Activated CD4-positive, alpha-beta memory T cell treated with anti-CD3 and anti-CD28 coated beads for 36 hours (primary cell): ENCODE data around the gene BARHL2. TPM values are rescaled to one million over a fixed set of nuclear protein-coding genes. Genes with fewer than 3 reads are reported as not detected.

ENCODE experiments used
- CTCF ChIA-PET: fragments of 350-600 bp; sonication (Branson Sonifier 250); formaldehyde crosslinking; loops from one replicate; lab custom pipeline; 2021; ENCODE audit warnings: antibody characterized with exemption, inconsistent platforms; lab: Charles Lee
- POLR2A ChIA-PET: fragments of 350-600 bp; sonication (Branson Sonifier 250); formaldehyde crosslinking; loops from one replicate; lab custom pipeline; 2021; ENCODE audit warnings: antibody characterized with exemption; lab: Charles Lee
- DNase-seq: peaks from one replicate; pipeline ENCODE4 v3.0.0-alpha.2; 2020
- H3K27ac Mint-ChIP-seq: one replicate; pipeline ENCODE4 v1.8.0; 2021; ENCODE audit warnings: mixed read lengths
- H3K27me3 Mint-ChIP-seq: one replicate; pipeline ENCODE4 v1.8.0; 2021; ENCODE audit warnings: mixed read lengths
- H3K36me3 Mint-ChIP-seq: one replicate; pipeline ENCODE4 v1.8.0; 2021; ENCODE audit warnings: mixed read lengths
- H3K4me1 Mint-ChIP-seq: one replicate; pipeline ENCODE4 v1.8.0; 2021; ENCODE audit warnings: low read depth, mixed read lengths
- H3K4me3 Mint-ChIP-seq: one replicate; pipeline ENCODE4 v1.8.0; 2021; ENCODE audit warnings: mild to moderate bottlenecking, mixed read lengths
- H3K9me3 Mint-ChIP-seq: one replicate; pipeline ENCODE4 v1.8.0; 2021; ENCODE audit warnings: mixed read lengths
- intact Hi-C: fragments of 100-400 bp; cut with micrococcal nuclease; formaldehyde crosslinking; loops from one replicate; pipeline ENCODE4 v1.15.1; 2023
- total RNA-seq, 2 experiments: library from RNA; stranded (reverse); gene quantifications; one replicate each; pipeline ENCODE4 v1.2.3, GENCODE V29; 2021

BARHL2 gene
- total RNA-seq, 2 experiments from 2014 or later: not detected

DNA sequence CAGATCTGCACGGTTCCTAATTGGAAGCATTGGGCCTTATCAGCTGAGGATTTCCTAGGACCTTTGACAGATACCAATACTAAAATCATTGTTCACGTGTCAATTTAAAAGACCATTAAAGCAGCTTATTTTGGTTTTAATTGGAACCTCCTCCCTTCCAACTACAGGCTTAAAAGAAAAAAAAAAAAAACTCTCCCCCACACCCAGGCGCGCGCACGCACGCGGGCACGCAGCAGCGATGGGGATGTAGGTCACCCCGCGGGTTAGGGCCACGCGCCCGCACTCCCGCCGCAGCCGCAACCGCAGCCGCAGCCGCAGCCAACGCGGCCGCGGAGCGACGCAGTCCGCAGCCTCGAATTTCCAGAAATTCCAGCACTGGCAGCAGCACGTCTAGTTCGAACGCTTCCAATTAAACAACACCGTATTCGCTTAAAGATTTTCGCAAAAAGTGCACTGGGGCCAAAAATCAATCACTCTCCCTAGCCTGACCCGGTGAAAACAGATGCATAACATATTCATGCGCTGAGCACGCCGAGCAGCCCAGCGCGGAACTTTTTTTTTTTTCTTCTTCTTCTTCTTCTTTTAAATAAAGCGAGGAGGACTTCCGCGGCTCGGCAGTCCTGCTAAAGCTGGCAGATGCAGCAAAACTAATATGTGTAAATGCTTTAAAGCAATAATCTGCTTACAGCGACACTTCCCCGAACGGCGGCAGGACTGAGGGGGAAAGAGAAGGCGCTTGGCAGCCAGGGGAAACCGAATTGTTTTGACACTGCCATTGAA is 13.3 kb upstream of the BARHL2 start:
- peaks cover 9% of the 10 kb centered on the region for H3K36me3 Mint-ChIP-seq
- peaks cover 77% of the 10 kb centered on the region for H3K27me3 Mint-ChIP-seq
- intact Hi-C loops: no loop called here
- ChIA-PET CTCF (interaction anchor here (0.6 to 4.5 kb wide), 14 partner anchors 9 to 1513 kb away, joined by 3 to 15 read pairs (median 4); no protein-coding TSS in a partner anchor), POLR2A (no interaction called here)
- H3K9me3 Mint-ChIP-seq: no peaks in the 10 kb centered on the region
- no peak for DNase-seq
- H3K27ac Mint-ChIP-seq: no peak overlapping the region
- H3K4me1 Mint-ChIP-seq: peaks cover 34% of the 10 kb centered on the region
- peak overlapping the region; percentile 50 for H3K4me3 Mint-ChIP-seq

DNA sequence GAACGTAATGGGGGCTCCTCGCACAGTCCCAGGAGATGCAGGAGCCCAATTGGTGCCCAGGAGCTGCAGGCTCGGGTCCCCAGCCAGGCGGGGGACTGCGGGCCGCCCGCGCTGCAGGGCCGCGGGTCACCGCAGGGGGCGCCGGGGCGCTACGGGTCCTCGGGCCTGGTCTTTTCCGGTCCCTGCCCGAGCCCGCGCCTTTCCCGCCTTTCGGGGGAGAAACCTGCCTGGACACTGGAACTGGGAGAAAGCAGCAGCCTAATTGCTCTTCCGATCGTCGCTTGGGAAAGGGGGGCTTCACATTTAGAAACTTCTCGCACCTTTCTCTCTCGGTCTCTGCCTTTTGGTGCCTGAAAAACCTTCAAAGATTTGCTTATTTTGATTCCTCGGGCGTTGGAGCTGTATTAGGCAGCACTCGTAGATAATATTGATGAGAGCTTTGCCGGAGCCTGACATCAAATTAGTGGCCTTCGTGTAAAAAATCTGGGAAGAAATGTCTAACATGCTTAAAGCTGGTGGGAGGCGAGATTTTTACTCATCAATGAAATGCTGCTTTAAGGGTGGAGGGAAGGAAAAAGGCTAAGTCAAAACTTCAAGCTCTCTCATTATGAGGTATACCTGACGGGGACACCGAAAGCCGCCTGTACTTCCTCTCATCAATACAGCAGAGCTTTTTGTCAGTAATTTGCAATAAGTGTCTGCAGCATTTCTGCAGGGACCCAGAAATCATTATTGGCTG is 12.6 kb upstream of the BARHL2 start:
- H3K27me3 Mint-ChIP-seq: peaks cover 78% of the 10 kb centered on the region
- intact Hi-C loops: loop anchor here (2.0 to 5.0 kb wide), 3 partner anchors 15 to 293 kb away; partner anchors contain the start of gene ZNF644
- POLR2A ChIA-PET: no interaction called here
- CTCF ChIA-PET: interaction anchor here (0.7 to 4.5 kb wide), 11 partner anchors 8 to 1514 kb away, joined by 3 to 15 read pairs (median 4); no protein-coding TSS in a partner anchor
- H3K9me3 Mint-ChIP-seq: no peaks in the 10 kb centered on the region
- H3K4me1 Mint-ChIP-seq: peaks cover 40% of the 10 kb centered on the region
- H3K27ac Mint-ChIP-seq: no peak overlapping the region
- H3K4me3 Mint-ChIP-seq: peak overlapping the region; percentile 33
- H3K36me3 Mint-ChIP-seq: peaks cover 11% of the 10 kb centered on the region
- DNase-seq: peak; percentile 41

DNA sequence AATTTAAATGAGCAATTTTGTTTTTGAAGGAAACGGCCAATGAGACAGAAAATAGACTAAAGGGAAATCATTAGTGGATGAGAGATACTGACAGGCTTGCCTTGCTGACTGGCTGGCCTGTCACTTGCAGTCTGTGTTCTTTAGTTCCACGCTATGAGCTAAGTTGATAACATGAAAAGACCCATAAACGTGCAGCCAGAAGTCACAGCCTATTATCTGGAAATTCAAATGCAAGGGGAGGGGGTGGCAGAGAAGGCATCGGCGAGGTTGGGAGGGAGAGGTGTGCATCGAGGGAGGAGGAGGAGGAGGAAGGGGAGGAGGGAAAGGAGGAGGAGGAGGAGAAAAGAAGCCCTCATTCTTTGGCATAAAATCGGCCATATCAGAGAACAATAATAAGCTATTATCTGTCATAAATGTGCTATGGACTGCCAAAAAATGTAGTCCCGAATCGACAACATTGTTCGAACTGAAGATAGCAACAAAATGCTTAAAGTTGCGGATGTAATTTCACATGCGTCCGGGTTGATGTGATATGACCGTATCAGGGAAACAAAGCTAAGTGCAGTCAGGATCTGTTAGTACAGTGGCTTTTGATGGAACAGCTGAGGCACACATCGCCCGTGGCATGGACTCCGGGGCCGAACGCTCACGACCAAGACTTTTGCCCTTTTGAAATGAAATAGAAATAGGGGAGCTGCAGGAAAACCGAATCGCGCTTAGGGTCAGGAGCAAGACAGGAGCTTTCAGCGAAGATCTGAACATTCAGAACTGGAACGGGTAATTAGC is 11.6 kb upstream of the BARHL2 start:
- intact Hi-C loops: loop anchor here (2.0 to 5.0 kb wide), 3 partner anchors 14 to 294 kb away; partner anchors contain the start of gene ZNF644
- ChIA-PET CTCF (interaction anchor here (1.3 to 4.5 kb wide), 4 partner anchors 7 to 436 kb away, joined by 3 to 15 read pairs (median 8); no protein-coding TSS in a partner anchor), POLR2A (no interaction called here)
- no peak for DNase-seq
- Mint-ChIP-seq H3K4me1 (peaks cover 48% of the 10 kb centered on the region), H3K4me3 (peak overlapping the region; percentile 17), H3K9me3 (peaks cover 3% of the 10 kb centered on the region), H3K36me3 (peaks cover 14% of the 10 kb centered on the region), H3K27ac (no peak overlapping the region), H3K27me3 (peaks cover 84% of the 10 kb centered on the region)

DNA sequence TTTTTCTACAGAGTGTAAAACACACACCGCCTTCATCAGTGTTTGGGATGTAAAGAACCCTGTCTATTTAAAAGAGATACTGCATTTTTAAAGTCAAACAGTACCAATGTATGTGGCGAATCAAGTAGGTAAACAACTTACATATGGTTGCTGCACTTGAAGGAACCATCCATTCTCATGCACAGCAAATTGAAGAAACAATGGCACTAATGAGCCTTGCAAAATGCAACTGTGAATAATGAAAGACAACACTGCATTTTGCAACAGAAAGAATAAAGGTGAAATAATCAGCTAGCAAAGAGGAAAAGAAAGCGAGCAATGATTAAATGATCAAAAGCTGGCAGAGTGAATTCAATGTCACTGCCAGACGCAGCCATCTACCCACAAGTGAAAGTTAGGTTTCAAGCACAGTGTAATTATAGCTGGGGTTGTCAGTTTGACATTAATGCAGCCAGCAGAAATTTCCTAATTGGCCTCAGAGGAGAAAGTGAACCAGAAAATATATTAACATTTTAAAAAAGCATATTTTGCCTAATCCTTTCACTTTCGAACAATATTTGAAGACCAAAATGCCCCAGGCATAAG is 10.9 kb upstream of the BARHL2 start:
- peaks cover 3% of the 10 kb centered on the region for H3K9me3 Mint-ChIP-seq
- intact Hi-C loops: loop anchor here (2.0 to 5.0 kb wide), 3 partner anchors 13 to 294 kb away; partner anchors contain the start of gene ZNF644
- peaks cover 53% of the 10 kb centered on the region for H3K4me1 Mint-ChIP-seq
- ChIA-PET CTCF (interaction anchor here (4.5 kb wide), 1 partner anchor 437 kb away, joined by 15 read pairs; no protein-coding TSS in a partner anchor), POLR2A (no interaction called here)
- H3K4me3 Mint-ChIP-seq: peak overlapping the region; percentile 5
- DNase-seq: no peak
- H3K36me3 Mint-ChIP-seq: peaks cover 14% of the 10 kb centered on the region
- no peak overlapping the region for H3K27ac Mint-ChIP-seq
- peaks cover 83% of the 10 kb centered on the region for H3K27me3 Mint-ChIP-seq

DNA sequence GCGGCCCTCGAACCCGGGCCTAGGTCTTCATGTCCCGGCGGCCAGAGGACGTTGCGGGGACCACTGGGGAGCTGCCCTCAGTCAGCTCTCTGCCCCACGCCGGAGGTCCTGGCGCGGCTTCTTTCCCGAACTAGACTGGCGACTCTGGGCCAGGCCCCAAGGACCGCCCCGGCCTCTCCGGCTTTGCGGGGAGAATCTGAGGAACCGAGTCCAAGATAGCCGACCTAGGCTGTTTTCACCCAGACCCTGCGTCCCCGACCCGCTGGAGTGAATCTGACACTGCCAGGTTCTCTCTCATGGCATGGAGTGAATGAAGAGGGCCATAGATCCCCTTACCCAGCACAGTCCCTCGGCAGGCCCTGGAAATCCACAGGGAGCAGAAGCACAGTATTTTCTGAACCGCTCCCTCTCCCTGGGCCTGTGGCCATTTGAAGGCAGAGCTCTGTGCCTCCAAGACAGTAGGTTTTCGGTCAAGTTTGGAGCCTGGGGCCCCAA is 9.9 kb upstream of the BARHL2 start:
- POLR2A ChIA-PET: no interaction called here

DNA sequence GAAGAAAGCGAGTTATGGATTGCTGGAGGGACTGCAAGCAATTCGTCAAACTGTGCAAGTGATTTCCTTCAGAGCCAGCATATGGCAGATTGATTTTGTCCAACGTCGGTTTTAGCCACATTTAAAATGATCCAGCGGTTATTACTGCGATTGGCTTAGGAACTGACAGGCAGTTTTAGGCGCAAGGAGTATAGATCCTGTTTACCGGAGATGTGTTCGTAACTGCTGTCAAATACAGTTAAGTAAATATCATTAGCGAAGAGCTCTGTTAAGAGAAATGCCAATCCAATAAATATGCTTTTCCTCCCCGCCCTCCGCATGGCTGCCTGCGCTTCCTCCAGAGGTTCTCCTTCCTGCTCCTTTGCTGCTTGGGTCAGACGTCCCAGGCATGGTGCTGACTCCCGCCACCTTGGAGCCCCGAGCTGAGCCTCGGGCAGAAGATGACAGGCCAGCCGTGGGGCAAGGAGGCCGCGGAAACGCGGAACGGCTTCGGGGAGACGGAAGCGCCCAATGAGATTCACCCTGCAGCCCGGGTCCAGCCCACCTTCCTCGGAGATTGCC is 9.4 kb upstream of the BARHL2 start:
- Mint-ChIP-seq H3K4me3 (peak overlapping the region; percentile 34), H3K36me3 (peaks cover 14% of the 10 kb centered on the region), H3K27ac (peak overlapping the region; percentile 11), H3K9me3 (peaks cover 3% of the 10 kb centered on the region), H3K27me3 (peaks cover 88% of the 10 kb centered on the region), H3K4me1 (peaks cover 53% of the 10 kb centered on the region)
- intact Hi-C loops: loop anchor here (5.0 kb wide), 1 partner anchor 296 kb away; the partner anchor contains the start of gene ZNF644
- POLR2A ChIA-PET: interaction anchor here (1.3 kb wide), 1 partner anchor 10 kb away, joined by 3 read pairs; no protein-coding TSS in a partner anchor
- CTCF ChIA-PET: interaction anchor here (1.0 to 4.5 kb wide), 2 partner anchors 62 to 438 kb away, joined by 3 to 15 read pairs; no protein-coding TSS in a partner anchor
- no peak for DNase-seq

More for the DNA sequence above, 9.9 kb upstream of the BARHL2 start:
- H3K9me3 Mint-ChIP-seq: peaks cover 3% of the 10 kb centered on the region
- H3K4me1 Mint-ChIP-seq: peaks cover 53% of the 10 kb centered on the region
- intact Hi-C loops: loop anchor here (5.0 kb wide), 1 partner anchor 295 kb away; the partner anchor contains the start of gene ZNF644
- H3K36me3 Mint-ChIP-seq: peaks cover 14% of the 10 kb centered on the region
- H3K4me3 Mint-ChIP-seq: no peak overlapping the region
- CTCF ChIA-PET: interaction anchor here (1.0 to 4.5 kb wide), 2 partner anchors 62 to 438 kb away, joined by 3 to 15 read pairs; no protein-coding TSS in a partner anchor
- peaks cover 84% of the 10 kb centered on the region for H3K27me3 Mint-ChIP-seq
- H3K27ac Mint-ChIP-seq: no peak overlapping the region
- DNase-seq: no peak

DNA sequence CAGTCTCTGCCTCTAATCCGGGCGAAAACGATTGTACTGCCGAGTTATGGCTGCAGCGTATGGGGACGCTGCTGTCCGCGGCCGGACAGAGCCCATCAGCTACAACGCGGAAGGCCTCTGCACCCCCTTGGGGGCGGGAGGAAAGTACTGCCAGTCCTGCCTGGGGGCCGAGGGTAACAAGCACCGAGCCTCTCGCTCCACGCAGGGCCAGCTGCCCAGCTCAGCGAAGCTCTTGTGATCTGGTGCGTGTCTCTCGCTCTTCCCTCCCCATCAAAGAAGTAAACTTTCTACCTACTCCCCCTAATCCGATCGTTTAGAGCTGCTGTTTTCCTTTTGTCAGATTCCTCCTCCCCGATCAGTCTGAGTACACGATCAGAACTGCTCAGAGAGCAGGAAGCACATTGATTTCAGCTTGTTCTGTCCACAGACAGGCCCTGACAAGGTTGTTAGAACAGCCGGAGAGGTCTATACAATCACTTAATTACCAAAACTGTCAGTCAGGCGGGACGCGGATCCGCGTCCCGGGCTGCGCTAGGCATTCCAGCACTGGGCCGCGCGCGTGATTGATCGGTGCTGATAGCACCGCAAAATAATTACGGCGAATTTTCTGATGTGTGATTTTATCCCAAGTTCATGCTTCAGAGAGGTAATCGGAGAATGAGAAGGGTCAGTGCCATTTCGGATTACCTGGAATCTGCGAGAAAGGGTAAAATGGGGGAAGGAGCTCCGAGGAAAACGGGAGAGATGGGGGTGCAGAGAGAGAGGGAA is 8.7 kb upstream of the BARHL2 start:
- Mint-ChIP-seq H3K4me3 (peak overlapping the region; percentile 34), H3K36me3 (peaks cover 17% of the 10 kb centered on the region)
- CTCF ChIA-PET: interaction anchor here (4.5 kb wide), 1 partner anchor 439 kb away, joined by 15 read pairs; no protein-coding TSS in a partner anchor

DNA sequence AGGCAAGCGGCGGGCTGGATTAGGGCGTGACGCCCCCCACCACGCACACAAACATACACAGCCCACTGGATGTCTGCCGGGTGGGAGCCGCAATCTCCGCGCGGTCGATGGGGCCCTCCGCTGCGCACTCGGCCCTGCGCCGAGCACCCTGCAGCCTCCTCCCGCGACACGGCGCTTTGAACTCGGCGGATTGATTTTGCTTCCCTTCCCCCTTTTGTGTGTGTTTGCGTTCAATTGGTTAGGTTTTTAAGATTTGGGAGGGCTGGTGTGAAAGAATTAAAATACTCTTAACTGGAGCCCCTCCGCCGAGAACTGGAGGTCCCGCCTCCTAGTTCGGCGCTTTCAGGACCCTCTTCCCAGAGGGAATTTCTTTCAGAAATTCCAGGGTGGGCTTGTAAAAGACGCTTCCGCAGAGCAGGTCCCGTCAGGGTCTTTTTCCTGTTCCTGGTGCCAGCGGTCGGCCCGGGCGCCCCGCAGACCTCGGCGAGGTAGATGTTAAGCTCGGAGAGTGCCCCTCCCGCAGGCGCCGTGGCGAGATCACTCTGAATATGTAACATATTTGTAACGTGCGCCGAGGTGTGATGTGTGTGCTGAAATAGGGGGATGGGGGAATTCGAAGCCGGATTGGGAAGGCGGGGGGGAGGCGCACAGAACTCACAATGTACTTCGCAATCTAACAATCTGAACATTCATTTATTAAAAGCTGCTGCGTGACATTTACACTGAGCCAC is 8.0 kb upstream of the BARHL2 start:
- Mint-ChIP-seq H3K27me3 (peaks cover 90% of the 10 kb centered on the region), H3K4me1 (peaks cover 45% of the 10 kb centered on the region)
- DNase-seq: no peak

More for the DNA sequence above, 8.7 kb upstream of the BARHL2 start:
- POLR2A ChIA-PET: interaction anchor here (1.3 kb wide), 1 partner anchor 9 kb away, joined by 3 read pairs; no protein-coding TSS in a partner anchor
- Mint-ChIP-seq H3K27ac (peak overlapping the region; percentile 11), H3K9me3 (peaks cover 3% of the 10 kb centered on the region), H3K4me1 (peaks cover 53% of the 10 kb centered on the region), H3K27me3 (peaks cover 88% of the 10 kb centered on the region)
- intact Hi-C loops: loop anchor here (5.0 kb wide), 1 partner anchor 296 kb away; the partner anchor contains the start of gene ZNF644
- no peak for DNase-seq

DNA sequence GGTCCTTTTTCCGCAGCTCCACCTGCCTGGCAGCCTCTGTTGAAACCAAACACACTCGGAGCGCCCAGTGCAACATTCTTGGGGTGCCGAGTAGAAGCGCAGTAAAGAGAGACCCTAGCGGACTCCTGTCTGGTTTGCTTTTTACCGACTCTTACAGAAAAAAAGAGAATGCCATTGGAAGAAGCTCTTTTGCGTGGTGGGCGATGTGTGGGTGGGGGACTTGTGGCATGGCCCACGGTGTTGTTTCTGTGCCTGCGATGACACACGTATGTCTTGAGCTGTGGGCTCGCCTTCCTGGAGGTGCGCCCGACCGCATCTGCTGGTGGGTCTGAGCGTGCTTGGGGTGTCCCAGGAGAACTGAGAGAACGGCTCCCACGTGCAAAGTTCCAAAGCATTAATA is 7.3 kb upstream of the BARHL2 start:
- CTCF ChIA-PET: interaction anchor here (1.4 kb wide), 1 partner anchor 441 kb away, joined by 8 read pairs; no protein-coding TSS in a partner anchor
- intact Hi-C loops: loop anchor here (5.0 kb wide), 1 partner anchor 128 kb away; no protein-coding TSS in a partner anchor

More for the DNA sequence above, 8.0 kb upstream of the BARHL2 start:
- ChIA-PET POLR2A (interaction anchor here (1.3 kb wide), 1 partner anchor 9 kb away, joined by 3 read pairs; no protein-coding TSS in a partner anchor), CTCF (no interaction called here)
- peaks cover 23% of the 10 kb centered on the region for H3K36me3 Mint-ChIP-seq
- intact Hi-C loops: loop anchor here (5.0 kb wide), 2 partner anchors 127 to 297 kb away; partner anchors contain the start of gene ZNF644
- H3K4me3 Mint-ChIP-seq: peak overlapping the region; percentile 34
- no peak overlapping the region for H3K27ac Mint-ChIP-seq
- peaks cover 10% of the 10 kb centered on the region for H3K9me3 Mint-ChIP-seq

More for the DNA sequence above, 7.3 kb upstream of the BARHL2 start:
- POLR2A ChIA-PET: no interaction called here
- peaks cover 89% of the 10 kb centered on the region for H3K27me3 Mint-ChIP-seq
- DNase-seq: no peak
- H3K9me3 Mint-ChIP-seq: peaks cover 11% of the 10 kb centered on the region
- peaks cover 26% of the 10 kb centered on the region for H3K36me3 Mint-ChIP-seq
- H3K4me3 Mint-ChIP-seq: no peak overlapping the region
- H3K27ac Mint-ChIP-seq: no peak overlapping the region
- peaks cover 41% of the 10 kb centered on the region for H3K4me1 Mint-ChIP-seq
